H9 (cell line): ENCODE data around the gene TPCN2. TPM values are rescaled to one million over a fixed set of nuclear protein-coding genes. Genes with fewer than 3 reads are reported as not detected.

Experiments
- DNase-seq: peaks from one replicate; pipeline ENCODE4 v3.0.0-alpha.2; 2017
- H2AFZ ChIP-seq: one replicate; pipeline ENCODE4 v1.6.1; 2013; ENCODE audit warnings: mild to moderate bottlenecking, low read length, control low read depth, moderate library complexity
- H2AK5ac ChIP-seq: 2 replicates; pipeline ENCODE4 v1.6.1; 2013; ENCODE audit warnings: low read length, control low read depth, mixed read lengths; ENCODE audit not compliant: insufficient read length
- H2BK120ac ChIP-seq: one replicate; pipeline ENCODE4 v1.6.1; 2013; ENCODE audit warnings: low read depth, mild to moderate bottlenecking, low read length, control low read depth, inconsistent platforms; ENCODE audit not compliant: poor library complexity, severe bottlenecking
- H2BK12ac ChIP-seq: 2 replicates; pipeline ENCODE4 v1.6.1; 2013; ENCODE audit warnings: low read length, control low read depth, mixed read lengths, low read depth; ENCODE audit not compliant: insufficient read length
- H2BK15ac ChIP-seq: 2 replicates; pipeline ENCODE4 v1.6.1; 2013; ENCODE audit warnings: low read depth, low read length, control low read depth
- H2BK20ac ChIP-seq: one replicate; pipeline ENCODE4 v1.6.1; 2013; ENCODE audit warnings: low read depth, mild to moderate bottlenecking, low read length, control low read depth, inconsistent platforms; ENCODE audit not compliant: poor library complexity, severe bottlenecking
- H2BK5ac ChIP-seq: 2 replicates; pipeline ENCODE4 v1.6.1; 2013; ENCODE audit warnings: low read length, control low read depth, mixed read lengths; ENCODE audit not compliant: insufficient read length
- H3K14ac ChIP-seq: 2 replicates; pipeline ENCODE4 v1.6.1; 2013; ENCODE audit warnings: low read length, control low read depth; ENCODE audit not compliant: insufficient read depth
- H3K18ac ChIP-seq: 2 replicates; pipeline ENCODE4 v1.6.1; 2013; ENCODE audit warnings: low read depth, mild to moderate bottlenecking, mixed read lengths, low read length, control low read depth; ENCODE audit not compliant: insufficient read length
- H3K23ac ChIP-seq: 2 replicates; pipeline ENCODE4 v1.6.1; 2013; ENCODE audit warnings: low read length, control low read depth, mixed read lengths, low read depth; ENCODE audit not compliant: insufficient read length
- H3K23me2 ChIP-seq: 2 replicates; pipeline ENCODE4 v1.6.1; 2013; ENCODE audit warnings: low read depth, mild to moderate bottlenecking, mixed read lengths, low read length, control low read depth; ENCODE audit not compliant: insufficient read length, poor library complexity, severe bottlenecking
- H3K27ac ChIP-seq: 2 replicates; pipeline ENCODE4 v1.5.1; 2013; ENCODE audit warnings: low read length, control low read depth, mixed read lengths, low read depth; ENCODE audit not compliant: insufficient read length
- H3K27me3 ChIP-seq: 2 replicates; pipeline ENCODE4 v1.6.1; 2013; ENCODE audit warnings: low read length, control low read depth, inconsistent platforms; ENCODE audit not compliant: insufficient read depth
- H3K4ac ChIP-seq: 2 replicates; pipeline ENCODE4 v1.6.1; 2013; ENCODE audit warnings: low read depth, mild to moderate bottlenecking, control low read depth, inconsistent platforms, low read length, moderate library complexity
- H3K4me1 ChIP-seq: 2 replicates; pipeline ENCODE4 v1.6.1; 2013; ENCODE audit warnings: low read length, control low read depth, inconsistent platforms; ENCODE audit not compliant: insufficient read depth
- H3K4me2 ChIP-seq: 2 replicates; pipeline ENCODE4 v1.6.1; 2013; ENCODE audit warnings: low read length, control low read depth, mixed read lengths; ENCODE audit not compliant: insufficient read length, insufficient read depth
- H3K56ac ChIP-seq: 2 replicates; pipeline ENCODE4 v1.6.1; 2013; ENCODE audit warnings: low read depth, mild to moderate bottlenecking, mixed read lengths, low read length, control low read depth; ENCODE audit not compliant: insufficient read length
- H3K79me1 ChIP-seq: 2 replicates; pipeline ENCODE4 v1.6.1; 2013; ENCODE audit warnings: low read depth, mild to moderate bottlenecking, moderate library complexity, low read length, control low read depth, inconsistent platforms; ENCODE audit not compliant: insufficient read depth, poor library complexity, severe bottlenecking
- H3K79me2 ChIP-seq: 2 replicates; pipeline ENCODE4 v1.6.1; 2013; ENCODE audit warnings: low read length, control low read depth, inconsistent platforms; ENCODE audit not compliant: insufficient read depth
- H3K9ac ChIP-seq: 2 replicates; pipeline ENCODE4 v1.6.1; 2013; ENCODE audit warnings: low read length, control low read depth, mixed read lengths; ENCODE audit not compliant: insufficient read length; ENCODE audit errors: extremely low read depth
- H3K9me3 ChIP-seq: one replicate; pipeline ENCODE4 v1.6.1; 2013; ENCODE audit warnings: low read depth, low read length, inconsistent platforms; ENCODE audit not compliant: control insufficient read depth
- H3T11ph ChIP-seq: one replicate; pipeline ENCODE4 v1.6.1; 2013; ENCODE audit warnings: mild to moderate bottlenecking, low read length, control low read depth, inconsistent platforms
- H4K20me1 ChIP-seq: one replicate; pipeline ENCODE4 v1.6.1; 2013; ENCODE audit not compliant: control insufficient read depth, insufficient read length, insufficient read depth
- H4K5ac ChIP-seq: 2 replicates; pipeline ENCODE4 v1.6.1; 2013; ENCODE audit warnings: low read depth, mild to moderate bottlenecking, mixed read lengths, low read length, control low read depth; ENCODE audit not compliant: insufficient read length
- H4K8ac ChIP-seq: replicated peaks from 2 replicates; pipeline ENCODE4 v1.6.1; 2013; ENCODE audit warnings: low read length, control low read depth, mixed read lengths, low read depth; ENCODE audit not compliant: insufficient read length
- H4K91ac ChIP-seq: 2 replicates; pipeline ENCODE4 v1.6.1; 2013; ENCODE audit warnings: low read depth, mild to moderate bottlenecking, moderate library complexity, mixed read lengths, low read length, control low read depth; ENCODE audit not compliant: insufficient read length
- H3K27ac Mint-ChIP-seq, 3 experiments: 2 replicates in 2 of 3; 3 replicates in 1 of 3; pipeline ENCODE4 v1.8.0; 2020 to 2021; ENCODE audit warnings: mixed read lengths in 3 of 3, mild to moderate bottlenecking in 1 of 3, moderate library complexity in 1 of 3
- H3K27me3 Mint-ChIP-seq: 2 replicates; pipeline ENCODE4 v1.8.0; 2021; ENCODE audit warnings: low read depth, mild to moderate bottlenecking, moderate library complexity, mixed read lengths
- H3K36me3 Mint-ChIP-seq, 3 experiments: 2 replicates in 2 of 3; 3 replicates in 1 of 3; pipeline ENCODE4 v1.8.0; 2020 to 2021; ENCODE audit warnings: low read depth in 3 of 3, mixed read lengths in 3 of 3; ENCODE audit not compliant: insufficient read depth in 1 of 3
- H3K4me1 Mint-ChIP-seq, 2 experiments: 2 replicates each; pipeline ENCODE4 v1.8.0; 2020; ENCODE audit warnings: mixed read lengths in 2 of 2
- H3K4me3 Mint-ChIP-seq, 2 experiments: 2 replicates in 1 of 2; 3 replicates in 1 of 2; pipeline ENCODE4 v1.8.0; 2020 to 2021; ENCODE audit warnings: mild to moderate bottlenecking in 2 of 2, mixed read lengths in 2 of 2, moderate library complexity in 1 of 2
- H3K9me3 Mint-ChIP-seq, 2 experiments: 2 replicates in 1 of 2; 3 replicates in 1 of 2; pipeline ENCODE4 v1.8.0; 2020; ENCODE audit warnings: mild to moderate bottlenecking in 2 of 2, mixed read lengths in 2 of 2, moderate library complexity in 1 of 2
- WGBS: extraction: QIAGEN DNeasy Blood & Tissue Kit; methylation state at CpG from one replicate; pipeline ENCODE4 v1.1.7; 2013; ENCODE audit warnings: missing lambda C conversion rate, low lambda C conversion rate, mixed read lengths; ENCODE audit not compliant: insufficient read length; ENCODE audit errors: extremely low coverage; 5-methylcytosine and 5-hydroxymethylcytosine counted together
- total RNA-seq: library from RNA; stranded (reverse); gene quantifications from 2 replicates; pipeline ENCODE4 v1.2.1, GENCODE V29; 2021
- TF ChIP-seq, protein P1 (sequence below): fragments of 200-600 bp; sonication (generic); conservative IDR thresholded peaks from 3 replicates; pipeline ENCODE4 v1.8.0; 2021; ENCODE audit warnings: antibody characterized with exemption, mild to moderate bottlenecking

TPCN2 gene
- total RNA-seq, 1 experiment from 2014 or later = 16.8 TPM

DNA sequence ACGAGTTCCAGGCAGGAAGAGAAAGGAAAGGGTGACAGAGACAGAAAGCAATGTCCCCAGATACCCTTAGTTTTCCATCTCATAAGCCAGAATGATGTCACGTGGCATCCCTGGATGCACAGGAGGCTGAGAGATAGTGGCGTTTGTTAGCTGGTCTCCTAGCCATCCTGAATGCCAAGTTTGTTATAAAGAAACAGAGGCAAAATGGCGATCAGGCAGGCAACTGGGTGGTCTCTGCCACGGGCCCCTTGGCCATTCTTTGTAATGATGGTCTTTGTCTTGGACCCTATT, 112.3 kb downstream of the TPCN2 start:
- Histone ChIP-seq H2AFZ (no peak overlapping the region), H3K14ac (no peak overlapping the region), H2BK20ac (no peak overlapping the region), H2AK5ac (no peak overlapping the region), H3K4me1 (no peaks in the 10 kb centered on the region; the same call in 1 of the 2 replicates), H4K5ac (no peak overlapping the region), H3K79me1 (no peaks in the 10 kb centered on the region), H3K23ac (no peak overlapping the region), H2BK12ac (no peak overlapping the region), H2BK15ac (no peak overlapping the region), H3K56ac (no peak overlapping the region), H3K4ac (no peak overlapping the region), H3K18ac (no peak overlapping the region), H3K4me2 (no peak overlapping the region), H3K27ac (no peak overlapping the region), H3K23me2 (no peaks in the 10 kb centered on the region), H2BK120ac (no peak overlapping the region), H3T11ph (no peak overlapping the region), H2BK5ac (no peak overlapping the region), H4K91ac (no peak overlapping the region), H4K20me1 (no peaks in the 10 kb centered on the region), H3K27me3 (no peaks in the 10 kb centered on the region), H4K8ac (no peak overlapping the region), H3K9me3 (no peaks in the 10 kb centered on the region), H3K9ac (no peak overlapping the region), H3K79me2 (no peaks in the 10 kb centered on the region)
- WGBS = no CpG with 5 or more reads among the region's 5 CpGs
- Mint-ChIP-seq H3K27ac (no peak overlapping the region), H3K27me3 (peaks cover 13% of the 10 kb centered on the region), H3K4me3 (no peak overlapping the region), H3K36me3 (peaks cover 0 to 4% (median 0%) of the 10 kb centered on the region in 3 experiments; a peak in 3 of 7 replicates), H3K4me1 (peaks cover 0 to 5% of the 10 kb centered on the region in 2 experiments; a peak in 2 of 4 replicates), H3K9me3 (peaks cover 9 to 10% of the 10 kb centered on the region in 2 experiments; a peak in 4 of 5 replicates)
- no peak for DNase-seq
- TF ChIP-seq, protein P1, sequence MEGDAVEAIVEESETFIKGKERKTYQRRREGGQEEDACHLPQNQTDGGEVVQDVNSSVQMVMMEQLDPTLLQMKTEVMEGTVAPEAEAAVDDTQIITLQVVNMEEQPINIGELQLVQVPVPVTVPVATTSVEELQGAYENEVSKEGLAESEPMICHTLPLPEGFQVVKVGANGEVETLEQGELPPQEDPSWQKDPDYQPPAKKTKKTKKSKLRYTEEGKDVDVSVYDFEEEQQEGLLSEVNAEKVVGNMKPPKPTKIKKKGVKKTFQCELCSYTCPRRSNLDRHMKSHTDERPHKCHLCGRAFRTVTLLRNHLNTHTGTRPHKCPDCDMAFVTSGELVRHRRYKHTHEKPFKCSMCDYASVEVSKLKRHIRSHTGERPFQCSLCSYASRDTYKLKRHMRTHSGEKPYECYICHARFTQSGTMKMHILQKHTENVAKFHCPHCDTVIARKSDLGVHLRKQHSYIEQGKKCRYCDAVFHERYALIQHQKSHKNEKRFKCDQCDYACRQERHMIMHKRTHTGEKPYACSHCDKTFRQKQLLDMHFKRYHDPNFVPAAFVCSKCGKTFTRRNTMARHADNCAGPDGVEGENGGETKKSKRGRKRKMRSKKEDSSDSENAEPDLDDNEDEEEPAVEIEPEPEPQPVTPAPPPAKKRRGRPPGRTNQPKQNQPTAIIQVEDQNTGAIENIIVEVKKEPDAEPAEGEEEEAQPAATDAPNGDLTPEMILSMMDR = no peak
